Stimulated activated CD4-positive, alpha-beta T cell treated with anti-CD3 and anti-CD28 coated beads, Interleukin-1b, Interleukin-23, amount 100 ng/mL, for 1 hour (primary cell): ENCODE measurements around the gene RHO.

Experiments
- DNase-seq, 2 donors: peaks; one replicate each; pipeline ENCODE4 v3.0.0-alpha.2; 2020; ENCODE audit warnings: low read depth in 2 of 2

Gene RHO

DNA sequence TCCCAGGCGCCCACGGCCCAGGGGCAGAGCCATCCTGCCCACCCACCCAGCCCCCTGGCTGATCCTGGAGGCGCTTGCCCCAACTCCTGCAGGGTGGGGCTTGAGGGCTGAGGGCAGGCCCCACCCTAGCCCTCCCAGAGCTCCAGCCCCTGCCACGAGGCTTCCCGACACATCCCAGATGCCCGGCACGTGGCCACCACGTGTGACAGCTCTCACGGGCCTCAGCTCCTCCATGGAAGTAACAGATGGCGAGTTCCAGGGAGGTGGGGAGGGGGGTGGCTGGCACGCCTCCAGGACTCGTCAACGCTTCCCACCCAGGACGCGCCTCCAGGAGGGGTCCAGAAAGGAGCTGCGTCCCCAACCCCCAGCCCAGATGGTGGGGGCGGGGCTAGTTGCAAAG is 48.9 kb downstream of the RHO start:
- DNase-seq, result no peak

DNA sequence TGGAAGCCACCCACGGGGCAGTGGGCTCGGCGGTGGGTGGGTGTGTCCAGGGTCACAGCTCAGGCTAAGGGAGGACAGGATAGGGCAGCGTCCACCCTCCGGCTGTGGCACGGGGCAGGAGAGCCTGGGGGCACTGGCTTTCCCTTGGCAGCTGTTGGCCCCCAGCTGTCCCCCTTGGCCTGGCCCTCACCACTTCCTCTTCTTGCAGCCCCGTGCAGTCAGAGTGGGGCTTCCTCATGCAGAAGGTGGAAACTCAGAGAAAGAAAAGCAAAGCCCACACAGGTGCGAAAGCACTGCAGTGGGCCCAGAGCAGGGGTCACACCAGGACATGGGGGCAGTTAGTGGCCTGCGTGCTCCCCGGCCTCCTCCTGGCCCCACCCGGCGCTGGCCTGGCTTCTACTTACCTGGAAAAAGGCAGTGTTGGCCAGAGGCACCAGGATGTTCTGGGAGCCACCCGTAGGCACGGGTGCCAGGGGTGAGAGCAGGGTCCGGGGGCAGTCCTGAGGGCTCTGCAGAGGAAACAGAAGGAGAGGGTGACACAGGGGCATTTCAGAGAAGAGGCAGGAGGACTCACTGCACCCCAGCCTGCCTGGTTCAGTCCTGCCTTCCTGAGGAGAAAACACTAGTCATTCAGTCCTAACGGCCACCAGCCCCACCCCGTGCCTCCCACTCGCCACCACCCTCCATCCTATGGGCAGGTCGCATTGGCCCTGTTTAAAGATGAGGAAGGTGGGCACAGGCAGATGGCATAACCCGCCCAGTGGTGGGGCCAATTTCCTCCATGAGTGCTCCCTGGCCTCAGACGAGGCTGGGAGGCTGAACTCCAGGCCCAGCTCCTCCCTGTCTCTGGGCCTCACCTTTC is 49.7 kb downstream of the RHO start:
- DNase-seq, result no peak

DNA sequence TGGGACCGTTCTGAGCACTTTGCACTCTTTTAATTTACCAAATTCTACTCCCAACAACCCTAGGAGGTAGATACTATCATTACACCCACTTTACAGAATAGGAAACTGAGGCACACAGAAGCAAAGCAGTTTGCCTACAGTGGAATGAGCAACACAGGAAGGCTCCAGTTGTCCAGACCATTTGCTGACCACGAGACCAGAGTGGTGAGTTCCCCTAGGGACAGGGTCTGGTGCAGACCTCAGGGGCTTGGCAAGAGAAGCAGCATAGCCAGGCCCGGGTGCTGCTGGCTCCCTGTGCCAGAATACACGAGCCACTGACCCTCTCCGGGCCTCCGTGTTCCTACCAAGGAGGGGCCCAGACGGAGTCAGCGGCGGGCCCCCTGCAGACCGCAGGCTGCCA is 51.6 kb downstream of the RHO start:
- DNase-seq, result no peak

DNA sequence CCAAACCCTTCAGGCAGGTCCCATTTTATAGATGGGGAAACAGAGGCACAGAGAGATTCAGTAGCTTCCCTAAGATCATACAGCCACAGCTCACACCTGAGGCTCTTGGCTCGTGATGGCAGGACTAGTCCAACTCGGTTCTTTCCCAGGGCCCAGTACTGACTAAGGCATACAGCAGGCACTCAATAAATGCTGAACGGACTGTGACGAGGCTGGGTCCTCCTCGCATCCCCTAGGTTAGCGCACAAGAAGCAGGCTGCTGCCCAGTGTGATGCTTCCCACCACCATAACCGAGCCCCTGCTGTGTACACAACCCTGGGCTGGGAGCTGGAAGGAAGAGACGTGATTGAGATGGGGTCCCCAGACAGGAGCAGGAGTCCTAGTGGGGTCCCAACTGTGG is 53.2 kb downstream of the RHO start:
- no peak for DNase-seq

DNA sequence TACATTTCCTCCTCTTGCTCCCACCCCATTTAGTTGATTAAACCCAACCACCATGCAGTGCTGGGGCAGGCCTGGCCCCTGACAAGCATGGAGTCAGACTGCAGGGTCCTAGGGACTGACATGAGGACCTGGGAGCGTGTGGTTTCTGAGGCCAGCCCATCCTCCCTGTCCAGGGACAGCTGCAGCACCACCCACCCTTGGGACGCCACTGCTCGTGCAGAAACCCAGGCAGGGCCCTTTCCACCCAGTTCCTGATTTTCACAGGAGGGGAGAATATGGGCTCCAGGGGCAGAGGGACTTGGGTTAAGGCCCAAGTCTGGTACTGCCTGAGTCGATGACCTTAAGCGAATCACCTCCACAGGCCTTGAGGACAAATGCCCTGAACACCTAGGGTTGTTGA is 54.4 kb downstream of the RHO start:
- DNase-seq, result no peak

DNA sequence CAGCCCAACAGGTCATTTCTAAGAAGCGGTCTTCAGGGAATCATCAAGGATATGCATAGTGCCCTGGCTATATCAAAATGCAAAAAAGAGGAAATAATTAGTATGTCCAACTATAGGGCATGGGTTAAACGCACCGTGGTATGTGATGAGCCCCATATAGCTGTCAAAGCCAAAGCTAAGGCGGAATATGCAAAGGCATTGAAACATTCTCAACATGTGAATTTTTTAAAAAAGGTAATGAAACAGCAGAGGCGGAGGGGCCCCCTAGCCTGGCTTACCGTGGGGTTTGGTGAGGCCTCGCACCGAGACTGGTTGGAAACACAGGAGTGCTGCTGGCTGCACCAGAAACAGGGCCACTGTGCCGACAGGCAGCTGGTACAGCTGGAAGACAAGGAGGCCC is 54.9 kb downstream of the RHO start:
- no peak for DNase-seq

DNA sequence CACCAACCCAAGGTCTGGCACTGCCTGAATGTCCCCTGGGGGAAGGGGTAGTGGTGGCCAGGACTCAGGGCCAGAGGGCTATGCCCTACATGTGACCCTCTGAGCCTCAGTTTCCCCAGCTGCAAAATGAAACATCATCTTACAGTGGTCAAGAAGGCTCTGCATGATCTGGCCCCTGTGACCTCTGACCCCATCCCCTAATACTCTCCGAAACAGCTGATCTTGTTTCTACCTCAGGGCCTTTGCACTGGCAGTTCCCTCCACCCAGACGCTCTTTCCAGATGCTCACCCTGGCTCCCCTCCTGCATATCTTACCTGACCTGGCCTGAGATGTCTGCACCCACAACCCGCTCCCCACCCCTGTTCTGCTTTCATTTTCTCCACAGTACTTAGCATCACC is 56.2 kb downstream of the RHO start:
- DNase-seq, result no peak
